Measurements from ENCODE around the gene PDLIM5.
"Not testable (repeated sequence)": the region's sequence is repeated elsewhere in the genome, so short reads cannot be mapped to it uniquely, and the experiment has no call there.

PDLIM5 gene

GRCh38 chr4:94623126-94623911, 171.6 kb downstream of the PDLIM5 start:
- peak overlapping the region; percentile 19 for H3K27ac Mint-ChIP-seq
- DNase-seq: no peak
- H3K36me3 Mint-ChIP-seq (ENCODE audit: low read depth): peaks cover 50% of the 10 kb centered on the region
- TF ChIP-seq CTCF (IDR thresholded peaks at IDR 0.05): no peak
- no peaks in the 10 kb centered on the region for H3K27me3 Mint-ChIP-seq (ENCODE audit: low read depth, poor library complexity)
- no peak overlapping the region for H3K4me3 Mint-ChIP-seq
- H3K4me1 Mint-ChIP-seq: peaks cover 15% of the 10 kb centered on the region
- no peaks in the 10 kb centered on the region for H3K9me3 Mint-ChIP-seq

- H3K27me3 Mint-ChIP-seq (ENCODE audit: low read depth, poor library complexity): no peaks in the 10 kb centered on the region
- H3K27ac Mint-ChIP-seq: peak overlapping the region; percentile 63
- H3K4me1 Mint-ChIP-seq: peaks cover 34% of the 10 kb centered on the region
- no peak for DNase-seq
- peaks cover 53% of the 10 kb centered on the region for H3K36me3 Mint-ChIP-seq (ENCODE audit: low read depth)
- no peak for TF ChIP-seq CTCF (IDR thresholded peaks at IDR 0.05)
- H3K4me3 Mint-ChIP-seq: no peak overlapping the region
- no peaks in the 10 kb centered on the region for H3K9me3 Mint-ChIP-seq
Observed at GRCh38 chr4:94626942-94627341, 175.2 kb downstream of the PDLIM5 start.

- peak overlapping the region; percentile 41 for H3K27ac Mint-ChIP-seq
- H3K27me3 Mint-ChIP-seq (ENCODE audit: low read depth, poor library complexity); H3K4me3 Mint-ChIP-seq; H3K9me3 Mint-ChIP-seq; DNase-seq: not testable (repeated sequence)
- peaks cover 53% of the 10 kb centered on the region for H3K36me3 Mint-ChIP-seq (ENCODE audit: low read depth)
- peaks cover 33% of the 10 kb centered on the region for H3K4me1 Mint-ChIP-seq
Observed at GRCh38 chr4:94629058-94629457, 177.3 kb downstream of the PDLIM5 start.

GRCh38 chr4:94629837-94630236, 178.1 kb downstream of the PDLIM5 start:
- Mint-ChIP-seq H3K4me1 (peaks cover 26% of the 10 kb centered on the region), H3K27me3 (ENCODE audit: low read depth, poor library complexity) (no peaks in the 10 kb centered on the region), H3K36me3 (ENCODE audit: low read depth) (peaks cover 52% of the 10 kb centered on the region), H3K27ac (no peak overlapping the region), H3K9me3 (no peaks in the 10 kb centered on the region), H3K4me3 (no peak overlapping the region)
- no peak for TF ChIP-seq CTCF (IDR thresholded peaks at IDR 0.05)
- DNase-seq: no peak

GRCh38 chr4:94634271-94634670, 182.5 kb downstream of the PDLIM5 start:
- H3K36me3 Mint-ChIP-seq (ENCODE audit: low read depth): peaks cover 51% of the 10 kb centered on the region
- no peak overlapping the region for H3K4me3 Mint-ChIP-seq
- no peak for DNase-seq
- no peaks in the 10 kb centered on the region for H3K9me3 Mint-ChIP-seq
- peak overlapping the region; percentile 4 for H3K27ac Mint-ChIP-seq
- H3K27me3 Mint-ChIP-seq (ENCODE audit: low read depth, poor library complexity): no peaks in the 10 kb centered on the region
- no peak for TF ChIP-seq CTCF (IDR thresholded peaks at IDR 0.05)
- H3K4me1 Mint-ChIP-seq: peaks cover 29% of the 10 kb centered on the region

- Mint-ChIP-seq H3K4me1 (peaks cover 22% of the 10 kb centered on the region), H3K27ac (no peak overlapping the region), H3K9me3 (no peaks in the 10 kb centered on the region), H3K4me3 (no peak overlapping the region), H3K27me3 (ENCODE audit: low read depth, poor library complexity) (no peaks in the 10 kb centered on the region), H3K36me3 (ENCODE audit: low read depth) (peaks cover 47% of the 10 kb centered on the region)
- DNase-seq: no peak
- no peak for TF ChIP-seq CTCF (IDR thresholded peaks at IDR 0.05)
Observed at GRCh38 chr4:94635177-94635576, 183.4 kb downstream of the PDLIM5 start.

All from nephron progenitor cell (in vitro differentiated cells).